Liver (tissue), 9 donors: Measurements from ENCODE around the gene TCF25. TPM values are rescaled to one million over a fixed set of nuclear protein-coding genes. Genes with fewer than 3 reads are reported as not detected.

ENCODE experiments used
- DNase-seq: peaks from one replicate; pipeline ENCODE4 v3.0.0-alpha.2; 2017; ENCODE audit warnings: low spot score
- H3K27ac ChIP-seq, 2 donors: one replicate each; pipeline ENCODE4 v1.7.0; 2013; ENCODE audit warnings: inconsistent platforms in 2 of 2, low read length in 2 of 2, control low read depth in 1 of 2, low read depth in 1 of 2, mild to moderate bottlenecking in 1 of 2
- H3K27me3 ChIP-seq, 4 donors: one replicate each; pipeline versions ENCODE4 v1.6.1 to v1.7.0; 2013; ENCODE audit warnings: low read length in 3 of 4, inconsistent platforms in 1 of 4, mild to moderate bottlenecking in 1 of 4, moderate library complexity in 1 of 4; ENCODE audit not compliant: control insufficient read depth in 4 of 4, insufficient read depth in 4 of 4
- H3K36me3 ChIP-seq, 4 donors: one replicate each; pipeline versions ENCODE4 v1.6.1 to v1.7.0; 2013; ENCODE audit warnings: low read length in 3 of 4, mild to moderate bottlenecking in 3 of 4, low read depth in 1 of 4, moderate library complexity in 1 of 4; ENCODE audit not compliant: control insufficient read depth in 4 of 4, insufficient read depth in 3 of 4
- H3K4me1 ChIP-seq, 4 donors: one replicate each; pipeline versions ENCODE4 v1.6.1 to v1.7.0; 2013; ENCODE audit warnings: low read length in 3 of 4, mild to moderate bottlenecking in 3 of 4, moderate library complexity in 1 of 4; ENCODE audit not compliant: control insufficient read depth in 4 of 4, insufficient read depth in 4 of 4
- H3K4me3 ChIP-seq, 3 donors: one replicate each; pipeline versions ENCODE4 v1.6.1 to v1.7.0; 2013; ENCODE audit warnings: low read length in 3 of 3, control low read depth in 1 of 3, low read depth in 1 of 3, mild to moderate bottlenecking in 1 of 3
- H3K9ac ChIP-seq, 2 donors: one replicate each; pipeline ENCODE4 v1.7.0; 2013; ENCODE audit warnings: low read length in 2 of 2, mild to moderate bottlenecking in 2 of 2, moderate library complexity in 2 of 2, control low read depth in 1 of 2, low read depth in 1 of 2
- H3K9me3 ChIP-seq, 4 donors: one replicate each; pipeline versions ENCODE4 v1.6.1 to v1.7.0; 2013; ENCODE audit warnings: low read length in 3 of 4; ENCODE audit not compliant: control insufficient read depth in 4 of 4
- EGR1 ChIP-seq, 2 donors: IDR thresholded peaks; 2 replicates each; pipeline ENCODE4 v1.6.1; 2016 to 2018; ENCODE audit warnings: antibody characterized with exemption in 2 of 2, low read depth in 2 of 2
- FOXA1 ChIP-seq: IDR thresholded peaks from 2 replicates; pipeline ENCODE4 v1.6.1; 2016; ENCODE audit warnings: antibody characterized with exemption
- FOXA2 ChIP-seq: IDR thresholded peaks from 2 replicates; pipeline ENCODE4 v1.6.1; 2016; ENCODE audit warnings: antibody characterized with exemption
- GABPA ChIP-seq, 2 donors: IDR thresholded peaks in 1 of 2; conservative IDR thresholded peaks in 1 of 2; 2 replicates each; pipeline ENCODE4 v1.6.1; 2016; ENCODE audit warnings: antibody characterized with exemption in 2 of 2, mild to moderate bottlenecking in 1 of 2, moderate library complexity in 1 of 2
- HNF4A ChIP-seq, 2 donors: conservative IDR thresholded peaks; 2 replicates each; pipeline ENCODE4 v1.6.1; 2016; ENCODE audit warnings: antibody characterized with exemption in 2 of 2, mild to moderate bottlenecking in 2 of 2
- HNF4G ChIP-seq: IDR thresholded peaks from 2 replicates; pipeline ENCODE4 v1.6.1; 2016; ENCODE audit warnings: antibody characterized with exemption
- JUND ChIP-seq, 2 donors: IDR thresholded peaks; 2 replicates each; pipeline ENCODE4 v1.6.1; 2016; ENCODE audit warnings: antibody characterized with exemption in 2 of 2
- NR2F2 ChIP-seq: IDR thresholded peaks from 2 replicates; pipeline ENCODE4 v1.6.1; 2016; ENCODE audit warnings: antibody characterized with exemption
- RAD21 ChIP-seq, 2 donors: IDR thresholded peaks; 2 replicates each; pipeline ENCODE4 v1.6.1; 2016; ENCODE audit warnings: antibody characterized with exemption in 2 of 2, mild to moderate bottlenecking in 2 of 2
- RXRA ChIP-seq, 2 donors: IDR thresholded peaks; 2 replicates each; pipeline ENCODE4 v1.6.1; 2017 to 2018; ENCODE audit warnings: antibody characterized with exemption in 2 of 2, mild to moderate bottlenecking in 1 of 2
- SP1 ChIP-seq: IDR thresholded peaks from 2 replicates; pipeline ENCODE4 v1.6.1; 2018; ENCODE audit warnings: antibody characterized with exemption, mild to moderate bottlenecking
- TAF1 ChIP-seq: conservative IDR thresholded peaks from 2 replicates; pipeline ENCODE4 v1.6.1; 2016; ENCODE audit warnings: antibody characterized with exemption, mild to moderate bottlenecking
- YY1 ChIP-seq: IDR thresholded peaks from 2 replicates; pipeline ENCODE4 v1.6.1; 2016; ENCODE audit warnings: antibody characterized with exemption, mild to moderate bottlenecking
- WGBS: extraction: QIAGEN DNeasy Blood & Tissue Kit; methylation state at CpG from one replicate; pipeline ENCODE4 v1.1.7; 2013; 5-methylcytosine and 5-hydroxymethylcytosine counted together
- polyA plus RNA-seq, 2 donors: library from polyadenylated mRNA; stranded (reverse) in 1 of 2; unstranded in 1 of 2; fragments of 200-250 nt in 1 of 2; fragments of >200 nt in 1 of 2; fragmentation: Nextera tagmentation in 1 of 2; extraction: Ambion mirVana in 1 of 2; gene quantifications; one replicate each; pipeline versions ENCODE4 v1.2.1 to v1.2.3, GENCODE V29; 2013 to 2015
- total RNA-seq, 2 donors: library from RNA; depleted of rRNA; stranded (reverse); fragments of >200 nt; gene quantifications; one replicate each; pipeline ENCODE4 v1.2.3, GENCODE V29; 2014
- TF ChIP-seq, protein P1 (sequence below): IDR thresholded peaks from 2 replicates; pipeline ENCODE4 v1.6.1; 2016; ENCODE audit warnings: antibody characterized with exemption
- TF ChIP-seq, protein P2 (sequence below): IDR thresholded peaks from 2 replicates; pipeline ENCODE4 v1.6.1; 2016; ENCODE audit warnings: antibody characterized with exemption, mild to moderate bottlenecking
- TF ChIP-seq, protein P3 (sequence below): IDR thresholded peaks from 2 replicates; pipeline ENCODE4 v1.6.1; 2016; ENCODE audit warnings: antibody characterized with exemption
- TF ChIP-seq, protein P4 (sequence below): fragments of 150-350 bp; IDR thresholded peaks from 2 replicates; pipeline ENCODE4 v1.5.1; 2017; ENCODE audit warnings: improper control_type of control experiment, low read depth, low read length; ENCODE audit not compliant: missing input control
- TF ChIP-seq, protein P5 (sequence below): IDR thresholded peaks from 2 replicates; pipeline ENCODE4 v1.6.1; 2016; ENCODE audit warnings: antibody characterized with exemption
- donor health status: healthy.
- donor health status: healthy.
- donor health status: healthy.
- donor health status: healthy.
- donor health status: healthy.

TCF25 gene
- total and polyA plus RNA-seq, 4 donors = 59.6 to 98.8 (median 76.8) TPM

DNA sequence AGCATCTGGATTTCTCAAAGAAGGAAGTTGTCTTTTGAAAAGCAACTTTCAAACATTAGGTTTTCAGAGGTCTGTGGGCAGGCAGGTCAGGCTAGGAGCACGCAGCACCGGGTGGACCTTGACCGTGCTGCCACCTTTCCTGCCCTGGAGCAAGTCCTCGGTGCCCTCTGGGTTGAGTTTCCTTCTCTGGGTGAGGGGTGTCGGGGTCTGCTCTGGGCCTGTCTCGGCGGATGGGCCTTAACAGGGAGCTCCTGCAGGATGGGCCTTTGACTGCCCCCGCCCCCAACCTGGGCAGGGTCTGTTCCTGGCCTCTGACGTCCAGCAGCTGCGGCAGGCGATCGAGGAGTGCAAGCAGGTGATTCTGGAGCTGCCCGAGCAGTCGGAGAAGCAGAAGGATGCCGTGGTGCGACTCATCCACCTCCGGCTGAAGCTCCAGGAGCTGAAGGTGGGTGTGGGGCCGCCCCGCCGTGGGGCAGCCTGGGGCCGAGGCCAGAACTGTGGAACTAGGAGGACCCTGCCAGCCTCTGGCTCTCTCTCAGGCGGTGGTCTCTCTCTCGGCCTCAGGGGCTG is 83.9 kb downstream of the TCF25 start:
- DNase-seq = no peak
- H3K27me3 ChIP-seq = no peaks in the 10 kb centered on the region
- H3K4me3 ChIP-seq = no peak overlapping the region
- H3K9ac ChIP-seq = no peak overlapping the region
- no peak overlapping the region for H3K27ac ChIP-seq
- peaks cover 2 to 34% (median 3%) of the 10 kb centered on the region in 4 donors for H3K36me3 ChIP-seq
- TF ChIP-seq HNF4A (conservative IDR thresholded peaks at IDR 0.05) (no peak), FOXA1 (no peak), GABPA (IDR thresholded peaks at IDR 0.05 in 1 of 2, conservative IDR thresholded peaks at IDR 0.05 in 1 of 2) (no peak), HNF4G (no peak), RAD21 (IDR thresholded peaks at IDR 0.05) (no peak), JUND (IDR thresholded peaks at IDR 0.05) (no peak), TAF1 (no peak)
- TF ChIP-seq, protein P1, sequence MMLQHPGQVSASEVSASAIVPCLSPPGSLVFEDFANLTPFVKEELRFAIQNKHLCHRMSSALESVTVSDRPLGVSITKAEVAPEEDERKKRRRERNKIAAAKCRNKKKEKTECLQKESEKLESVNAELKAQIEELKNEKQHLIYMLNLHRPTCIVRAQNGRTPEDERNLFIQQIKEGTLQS = no peak
- TF ChIP-seq, protein P2, sequence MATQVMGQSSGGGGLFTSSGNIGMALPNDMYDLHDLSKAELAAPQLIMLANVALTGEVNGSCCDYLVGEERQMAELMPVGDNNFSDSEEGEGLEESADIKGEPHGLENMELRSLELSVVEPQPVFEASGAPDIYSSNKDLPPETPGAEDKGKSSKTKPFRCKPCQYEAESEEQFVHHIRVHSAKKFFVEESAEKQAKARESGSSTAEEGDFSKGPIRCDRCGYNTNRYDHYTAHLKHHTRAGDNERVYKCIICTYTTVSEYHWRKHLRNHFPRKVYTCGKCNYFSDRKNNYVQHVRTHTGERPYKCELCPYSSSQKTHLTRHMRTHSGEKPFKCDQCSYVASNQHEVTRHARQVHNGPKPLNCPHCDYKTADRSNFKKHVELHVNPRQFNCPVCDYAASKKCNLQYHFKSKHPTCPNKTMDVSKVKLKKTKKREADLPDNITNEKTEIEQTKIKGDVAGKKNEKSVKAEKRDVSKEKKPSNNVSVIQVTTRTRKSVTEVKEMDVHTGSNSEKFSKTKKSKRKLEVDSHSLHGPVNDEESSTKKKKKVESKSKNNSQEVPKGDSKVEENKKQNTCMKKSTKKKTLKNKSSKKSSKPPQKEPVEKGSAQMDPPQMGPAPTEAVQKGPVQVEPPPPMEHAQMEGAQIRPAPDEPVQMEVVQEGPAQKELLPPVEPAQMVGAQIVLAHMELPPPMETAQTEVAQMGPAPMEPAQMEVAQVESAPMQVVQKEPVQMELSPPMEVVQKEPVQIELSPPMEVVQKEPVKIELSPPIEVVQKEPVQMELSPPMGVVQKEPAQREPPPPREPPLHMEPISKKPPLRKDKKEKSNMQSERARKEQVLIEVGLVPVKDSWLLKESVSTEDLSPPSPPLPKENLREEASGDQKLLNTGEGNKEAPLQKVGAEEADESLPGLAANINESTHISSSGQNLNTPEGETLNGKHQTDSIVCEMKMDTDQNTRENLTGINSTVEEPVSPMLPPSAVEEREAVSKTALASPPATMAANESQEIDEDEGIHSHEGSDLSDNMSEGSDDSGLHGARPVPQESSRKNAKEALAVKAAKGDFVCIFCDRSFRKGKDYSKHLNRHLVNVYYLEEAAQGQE = no peak
- H3K4me1 ChIP-seq = no peaks in the 10 kb centered on the region
- H3K9me3 ChIP-seq = no peaks in the 10 kb centered on the region
- 93% methylated on average over 23 of the region's 23 CpGs for WGBS

DNA sequence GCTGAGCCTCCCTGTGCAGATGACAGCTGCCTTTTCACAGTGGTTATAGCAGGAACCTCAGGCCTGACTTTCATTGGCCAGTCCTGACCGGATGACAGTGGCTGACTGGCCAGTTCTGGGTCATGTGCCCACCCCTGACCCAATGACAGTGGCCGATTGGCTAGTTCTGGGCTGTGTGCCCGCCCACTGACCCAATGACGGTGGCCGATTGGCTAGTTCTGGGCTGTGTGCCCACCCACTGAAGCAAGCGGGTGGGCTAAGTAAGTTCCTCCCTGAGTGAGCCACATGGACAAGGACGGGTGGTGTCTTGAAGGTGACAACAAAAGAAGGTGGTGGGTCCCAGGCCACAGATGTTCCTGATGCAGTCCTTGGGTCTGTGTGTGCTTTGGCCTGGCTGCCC is 84.7 kb downstream of the TCF25 start:
- WGBS = 94% methylated on average over 7 of the region's 7 CpGs

More for the DNA sequence above, 84.7 kb downstream of the TCF25 start:
- no peak for TF ChIP-seq FOXA1
- TF ChIP-seq, protein P3, sequence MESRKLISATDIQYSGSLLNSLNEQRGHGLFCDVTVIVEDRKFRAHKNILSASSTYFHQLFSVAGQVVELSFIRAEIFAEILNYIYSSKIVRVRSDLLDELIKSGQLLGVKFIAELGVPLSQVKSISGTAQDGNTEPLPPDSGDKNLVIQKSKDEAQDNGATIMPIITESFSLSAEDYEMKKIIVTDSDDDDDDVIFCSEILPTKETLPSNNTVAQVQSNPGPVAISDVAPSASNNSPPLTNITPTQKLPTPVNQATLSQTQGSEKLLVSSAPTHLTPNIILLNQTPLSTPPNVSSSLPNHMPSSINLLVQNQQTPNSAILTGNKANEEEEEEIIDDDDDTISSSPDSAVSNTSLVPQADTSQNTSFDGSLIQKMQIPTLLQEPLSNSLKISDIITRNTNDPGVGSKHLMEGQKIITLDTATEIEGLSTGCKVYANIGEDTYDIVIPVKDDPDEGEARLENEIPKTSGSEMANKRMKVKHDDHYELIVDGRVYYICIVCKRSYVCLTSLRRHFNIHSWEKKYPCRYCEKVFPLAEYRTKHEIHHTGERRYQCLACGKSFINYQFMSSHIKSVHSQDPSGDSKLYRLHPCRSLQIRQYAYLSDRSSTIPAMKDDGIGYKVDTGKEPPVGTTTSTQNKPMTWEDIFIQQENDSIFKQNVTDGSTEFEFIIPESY = no peak
- TF ChIP-seq YY1 = no peak
- no peak for TF ChIP-seq GABPA (IDR thresholded peaks at IDR 0.05 in 1 of 2, conservative IDR thresholded peaks at IDR 0.05 in 1 of 2)
- no peak for TF ChIP-seq FOXA2
- TF ChIP-seq TAF1 = no peak
- TF ChIP-seq EGR1 (IDR thresholded peaks at IDR 0.05; ENCODE audit: low read depth in 2 of 2) = no peak
- TF ChIP-seq SP1 = no peak
- no peak for TF ChIP-seq HNF4A (conservative IDR thresholded peaks at IDR 0.05)
- TF ChIP-seq, protein P1 = no peak
- no peak for TF ChIP-seq JUND (IDR thresholded peaks at IDR 0.05)
- TF ChIP-seq, protein P2 = no peak
- no peak for TF ChIP-seq RXRA (IDR thresholded peaks at IDR 0.05)
- no peak for TF ChIP-seq RAD21 (IDR thresholded peaks at IDR 0.05)
- TF ChIP-seq, protein P4, sequence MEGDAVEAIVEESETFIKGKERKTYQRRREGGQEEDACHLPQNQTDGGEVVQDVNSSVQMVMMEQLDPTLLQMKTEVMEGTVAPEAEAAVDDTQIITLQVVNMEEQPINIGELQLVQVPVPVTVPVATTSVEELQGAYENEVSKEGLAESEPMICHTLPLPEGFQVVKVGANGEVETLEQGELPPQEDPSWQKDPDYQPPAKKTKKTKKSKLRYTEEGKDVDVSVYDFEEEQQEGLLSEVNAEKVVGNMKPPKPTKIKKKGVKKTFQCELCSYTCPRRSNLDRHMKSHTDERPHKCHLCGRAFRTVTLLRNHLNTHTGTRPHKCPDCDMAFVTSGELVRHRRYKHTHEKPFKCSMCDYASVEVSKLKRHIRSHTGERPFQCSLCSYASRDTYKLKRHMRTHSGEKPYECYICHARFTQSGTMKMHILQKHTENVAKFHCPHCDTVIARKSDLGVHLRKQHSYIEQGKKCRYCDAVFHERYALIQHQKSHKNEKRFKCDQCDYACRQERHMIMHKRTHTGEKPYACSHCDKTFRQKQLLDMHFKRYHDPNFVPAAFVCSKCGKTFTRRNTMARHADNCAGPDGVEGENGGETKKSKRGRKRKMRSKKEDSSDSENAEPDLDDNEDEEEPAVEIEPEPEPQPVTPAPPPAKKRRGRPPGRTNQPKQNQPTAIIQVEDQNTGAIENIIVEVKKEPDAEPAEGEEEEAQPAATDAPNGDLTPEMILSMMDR = no peak
- TF ChIP-seq NR2F2 = no peak
- TF ChIP-seq HNF4G = no peak
- TF ChIP-seq, protein P5, sequence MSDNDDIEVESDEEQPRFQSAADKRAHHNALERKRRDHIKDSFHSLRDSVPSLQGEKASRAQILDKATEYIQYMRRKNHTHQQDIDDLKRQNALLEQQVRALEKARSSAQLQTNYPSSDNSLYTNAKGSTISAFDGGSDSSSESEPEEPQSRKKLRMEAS = no peak
- Histone ChIP-seq H3K27me3 (no peaks in the 10 kb centered on the region), H3K36me3 (peaks cover 2 to 34% (median 3%) of the 10 kb centered on the region in 4 donors), H3K9ac (no peak overlapping the region), H3K27ac (no peak overlapping the region), H3K4me3 (no peak overlapping the region), H3K4me1 (no peaks in the 10 kb centered on the region), H3K9me3 (no peaks in the 10 kb centered on the region)
- no peak for DNase-seq
